Measurements from ENCODE around the gene METTL8. TPM values are rescaled to one million over a fixed set of nuclear protein-coding genes. Genes with fewer than 3 reads are reported as not detected.

METTL8 gene
- total RNA-seq, 1 experiment from 2014 or later, result 22.4 TPM

DNA sequence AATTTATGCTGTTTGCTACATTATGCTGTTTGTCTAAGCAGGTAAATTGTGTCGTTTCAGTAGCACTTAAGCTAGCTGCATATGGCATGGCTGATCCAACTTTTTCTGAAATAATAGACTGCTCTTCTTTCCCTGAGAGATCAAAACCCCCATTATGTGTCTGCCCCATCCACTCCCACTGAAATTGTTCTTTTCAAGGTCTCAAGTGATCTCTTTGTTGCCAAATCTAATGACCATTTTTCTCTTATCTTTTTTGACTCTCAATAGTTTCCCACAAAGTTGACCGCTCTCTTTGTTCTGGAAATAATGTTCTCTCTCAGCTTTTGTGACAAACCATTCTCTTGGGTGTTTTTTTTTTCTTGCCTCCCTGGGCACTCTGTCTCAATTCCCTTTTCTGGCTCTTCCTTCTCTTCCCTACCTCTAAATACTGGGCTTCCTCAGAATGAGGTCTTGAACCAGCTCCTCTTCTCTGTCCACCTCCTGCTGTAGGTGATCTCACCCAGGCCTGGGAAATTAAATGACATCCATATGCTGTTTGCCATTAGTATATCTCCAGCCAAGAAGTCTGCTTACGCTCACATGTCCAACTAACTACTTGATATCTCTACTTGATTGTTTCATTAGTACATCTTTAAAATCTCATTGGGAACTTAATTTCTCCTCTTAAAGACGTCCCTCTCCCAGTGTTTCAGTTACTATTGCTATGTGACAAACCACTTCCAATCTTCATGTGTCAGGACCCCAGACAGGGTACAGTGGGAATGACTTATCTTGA, 165.7 kb downstream of the METTL8 start:
- no peak overlapping the region for H3K4me3 Mint-ChIP-seq (ENCODE audit: low read depth, unreplicated experiment)
- TF ChIP-seq, protein P1, sequence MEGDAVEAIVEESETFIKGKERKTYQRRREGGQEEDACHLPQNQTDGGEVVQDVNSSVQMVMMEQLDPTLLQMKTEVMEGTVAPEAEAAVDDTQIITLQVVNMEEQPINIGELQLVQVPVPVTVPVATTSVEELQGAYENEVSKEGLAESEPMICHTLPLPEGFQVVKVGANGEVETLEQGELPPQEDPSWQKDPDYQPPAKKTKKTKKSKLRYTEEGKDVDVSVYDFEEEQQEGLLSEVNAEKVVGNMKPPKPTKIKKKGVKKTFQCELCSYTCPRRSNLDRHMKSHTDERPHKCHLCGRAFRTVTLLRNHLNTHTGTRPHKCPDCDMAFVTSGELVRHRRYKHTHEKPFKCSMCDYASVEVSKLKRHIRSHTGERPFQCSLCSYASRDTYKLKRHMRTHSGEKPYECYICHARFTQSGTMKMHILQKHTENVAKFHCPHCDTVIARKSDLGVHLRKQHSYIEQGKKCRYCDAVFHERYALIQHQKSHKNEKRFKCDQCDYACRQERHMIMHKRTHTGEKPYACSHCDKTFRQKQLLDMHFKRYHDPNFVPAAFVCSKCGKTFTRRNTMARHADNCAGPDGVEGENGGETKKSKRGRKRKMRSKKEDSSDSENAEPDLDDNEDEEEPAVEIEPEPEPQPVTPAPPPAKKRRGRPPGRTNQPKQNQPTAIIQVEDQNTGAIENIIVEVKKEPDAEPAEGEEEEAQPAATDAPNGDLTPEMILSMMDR (IDR thresholded peaks at IDR 0.05; ENCODE audit: unreplicated experiment), result no peak
- H3K9me3 Mint-ChIP-seq (ENCODE audit: low read depth, unreplicated experiment), result no peaks in the 10 kb centered on the region
- CTCF ChIA-PET, result no interaction called here
- intact Hi-C loops (cut with micrococcal nuclease; ENCODE audit: unreplicated experiment), result no loop called here
- BruUV-seq (replicated peaks), result no TSS peak
- peaks cover 19% of the 10 kb centered on the region for H3K4me1 Mint-ChIP-seq (ENCODE audit: low read depth, unreplicated experiment)
- no peak for DNase-seq
- H3K27ac Mint-ChIP-seq (ENCODE audit: unreplicated experiment), result no peak overlapping the region
- no peaks in the 10 kb centered on the region for H3K27me3 Mint-ChIP-seq (ENCODE audit: unreplicated experiment)
- no peaks in the 10 kb centered on the region for H3K36me3 Mint-ChIP-seq (ENCODE audit: insufficient read depth, unreplicated experiment)

Other genes starting within 250 kb of the METTL8 start
- 11.9 and 13.1 TPM in 2 replicates for gene DCAF17, start 236 bp upstream of the METTL8 start, total RNA-seq (2022)
- gene CYBRD1, start 88.5 kb upstream of the METTL8 start, total RNA-seq (2022), result 2.3 and 2.6 TPM in 2 replicates